ENCODE results near the gene CREB3.

Gene CREB3

GRCh38 chr9:35750256-35750531 lies 17.7 kb downstream of the CREB3 start:
- DNase-seq: no peak

DNA sequence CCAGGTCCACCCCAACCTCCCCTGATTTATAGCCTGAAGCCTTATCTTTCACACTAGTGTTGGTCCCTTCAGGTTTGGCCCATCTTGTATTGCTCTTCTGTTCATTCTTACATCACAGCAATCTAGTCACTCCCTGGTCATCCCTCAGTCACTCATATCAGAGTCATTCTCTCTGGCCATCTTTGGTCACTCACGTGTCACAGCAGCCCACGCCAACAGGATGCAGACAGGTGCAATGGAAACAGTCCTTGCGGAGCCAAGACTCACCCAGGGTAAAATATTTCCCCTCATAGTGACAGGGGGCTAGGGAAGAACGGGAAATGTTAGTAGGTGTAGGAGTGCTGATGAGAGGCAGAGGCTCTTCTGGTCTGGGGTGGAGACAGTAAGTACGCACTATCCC lies 21.0 kb downstream of the CREB3 start:
- no peak for DNase-seq

- no peak for DNase-seq
Observed at GRCh38 chr9:35754264-35754663, 21.8 kb downstream of the CREB3 start, which contains the start of gene MSMP. TSS of gene MSMP (minus strand) at chr9:35754276. CDS start at chr9:35754129, 147 bp downstream.

GRCh38 chr9:35755071-35755470 lies 22.6 kb downstream of the CREB3 start:
- DNase-seq: no peak

DNA sequence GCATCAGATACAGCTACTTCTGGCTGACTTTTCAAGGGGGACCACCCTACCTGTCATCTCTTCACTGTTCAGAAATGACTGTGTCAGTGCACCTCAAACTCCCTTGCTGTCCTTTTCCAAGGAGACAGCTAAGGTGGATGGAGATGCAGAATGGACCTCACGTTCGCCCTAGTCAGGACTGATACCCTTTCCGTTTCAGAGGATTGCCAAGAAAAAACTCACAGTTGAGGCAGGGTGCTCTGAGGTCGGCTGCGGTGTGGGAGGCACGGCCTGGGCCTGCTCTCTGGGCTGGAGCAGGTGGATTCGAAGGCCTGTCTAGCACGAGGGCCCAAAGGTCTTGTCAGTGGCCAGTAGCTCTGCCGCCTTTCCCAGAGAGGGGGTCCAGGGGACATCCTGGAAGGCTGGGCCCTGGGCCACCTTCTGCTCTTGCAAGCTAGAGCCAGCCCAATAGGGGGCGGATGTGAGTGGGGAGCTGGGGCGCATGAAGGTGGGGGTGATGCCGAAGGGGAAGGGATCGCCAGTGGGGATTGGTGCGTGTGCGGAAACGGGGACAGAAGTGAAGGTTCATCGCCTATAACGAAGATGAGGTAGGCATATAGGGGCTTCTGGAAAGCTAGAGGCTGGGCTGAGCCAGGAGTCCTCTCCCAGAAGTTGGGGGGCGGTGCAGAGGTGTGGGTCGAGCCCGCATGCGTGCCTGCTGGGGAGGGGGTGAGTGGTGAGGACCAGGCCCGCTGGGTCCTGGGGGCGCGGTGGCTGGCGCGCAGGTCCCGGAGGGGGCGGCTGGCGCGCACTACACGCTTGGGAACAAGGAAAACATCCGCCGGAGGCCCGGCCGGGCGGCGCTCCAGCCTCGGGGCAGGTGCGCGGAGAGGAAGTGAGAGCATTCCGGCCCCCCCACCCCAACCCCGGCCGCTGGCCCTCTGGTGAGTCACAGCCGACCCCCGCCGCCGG lies 24.1 kb downstream of the CREB3 start:
- DNase-seq: peak; percentile 52 to 56

- DNase-seq: peak in 1 of 2 experiments; percentile 6
Observed at GRCh38 chr9:35757226-35757891, 24.9 kb downstream of the CREB3 start.

GRCh38 chr9:35757892-35758275 lies 25.4 kb downstream of the CREB3 start:
- no peak for DNase-seq

DNA sequence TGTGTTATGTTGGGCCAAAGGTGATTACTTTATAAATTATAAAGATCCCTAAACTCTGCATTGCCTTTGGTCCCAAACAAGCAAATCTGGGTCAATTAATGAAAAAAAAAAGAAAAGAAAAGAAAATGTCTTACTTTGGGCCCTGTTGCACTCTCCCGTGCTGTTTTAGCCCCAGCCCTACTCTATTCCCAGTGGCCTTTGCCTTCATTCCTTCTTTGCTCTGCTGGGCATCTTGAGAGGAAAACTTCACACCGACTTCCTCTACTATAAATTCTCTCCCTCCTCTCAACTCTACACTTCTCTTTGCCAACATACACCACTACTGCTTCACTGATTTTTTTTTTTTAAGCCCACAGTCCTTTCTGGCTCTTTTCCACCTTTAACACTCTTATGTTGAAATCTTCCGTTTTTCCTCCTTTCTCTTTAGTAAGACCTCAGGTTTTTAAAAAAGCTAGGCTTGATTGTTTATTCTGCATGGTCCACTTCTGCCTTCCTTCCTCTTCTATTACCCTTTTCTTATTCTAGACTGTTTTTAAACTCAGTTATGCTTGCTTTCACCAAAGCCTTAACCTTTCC lies 26.1 kb downstream of the CREB3 start:
- peak; percentile 34 to 58 for DNase-seq

- DNase-seq: no peak
Observed at GRCh38 chr9:35759795-35760194, 27.3 kb downstream of the CREB3 start.

DNA sequence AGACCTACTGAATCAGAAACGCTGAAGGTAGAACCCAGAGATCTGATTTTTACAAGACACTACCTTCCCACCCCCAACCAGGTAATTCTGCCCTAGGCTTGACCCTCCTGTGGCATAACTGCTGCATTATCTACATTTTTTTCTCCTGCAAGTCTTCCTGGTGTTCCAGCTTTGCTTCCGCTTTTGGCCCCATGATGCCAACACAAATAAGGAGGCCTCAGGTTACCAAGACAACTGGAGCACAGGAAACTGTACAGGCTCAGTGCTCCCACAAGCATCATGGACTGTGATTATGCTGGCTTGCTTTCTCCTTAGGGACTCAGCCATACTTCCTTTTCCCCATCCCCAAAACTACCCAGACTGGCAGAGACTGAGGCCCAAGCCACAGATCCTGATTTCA lies 28.2 kb downstream of the CREB3 start:
- DNase-seq: no peak

- DNase-seq: no peak
Observed at GRCh38 chr9:35763181-35763580, 30.7 kb downstream of the CREB3 start.

DNA sequence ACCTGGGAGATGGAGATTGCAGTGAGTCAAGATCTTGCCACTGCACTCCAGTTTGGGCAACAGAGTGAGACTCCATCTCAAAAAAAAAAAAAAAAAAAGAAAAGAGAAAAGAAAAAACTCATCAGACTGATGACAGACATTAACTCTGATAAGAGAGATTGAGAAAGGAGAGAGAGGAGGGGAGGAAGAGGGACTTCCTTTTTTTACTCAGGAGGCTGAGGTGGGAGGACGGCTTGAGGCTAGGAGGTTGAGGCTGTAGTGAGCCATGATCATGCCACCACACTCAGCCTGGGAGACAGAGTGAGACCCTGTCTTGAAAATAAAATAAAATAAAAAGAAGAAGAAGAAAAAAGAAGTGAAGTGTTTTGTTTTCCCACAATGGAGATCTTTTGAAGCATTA lies 31.3 kb downstream of the CREB3 start:
- no peak for DNase-seq

DNA sequence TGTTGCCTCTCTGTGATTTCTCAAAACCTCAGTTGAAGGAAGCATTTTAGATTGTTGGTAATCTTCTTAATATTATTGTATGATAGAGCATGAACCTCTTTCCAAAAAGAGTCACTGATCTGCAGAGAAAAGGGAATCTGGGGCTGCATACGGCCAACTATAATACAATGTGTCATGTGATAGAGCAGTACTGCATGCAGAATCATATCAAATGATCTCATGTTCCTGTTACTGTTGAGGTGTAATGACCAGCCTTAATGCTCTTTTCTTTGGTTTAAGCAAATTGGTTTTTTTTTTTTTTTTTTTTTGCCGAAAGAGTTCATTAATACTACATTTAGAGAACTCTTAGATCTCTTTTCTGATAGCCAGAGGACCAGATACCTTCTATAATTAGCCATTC lies 34.5 kb downstream of the CREB3 start:
- no peak for DNase-seq

- no peak for DNase-seq
Observed at GRCh38 chr9:35767458-35767857, 35.0 kb downstream of the CREB3 start.

DNA sequence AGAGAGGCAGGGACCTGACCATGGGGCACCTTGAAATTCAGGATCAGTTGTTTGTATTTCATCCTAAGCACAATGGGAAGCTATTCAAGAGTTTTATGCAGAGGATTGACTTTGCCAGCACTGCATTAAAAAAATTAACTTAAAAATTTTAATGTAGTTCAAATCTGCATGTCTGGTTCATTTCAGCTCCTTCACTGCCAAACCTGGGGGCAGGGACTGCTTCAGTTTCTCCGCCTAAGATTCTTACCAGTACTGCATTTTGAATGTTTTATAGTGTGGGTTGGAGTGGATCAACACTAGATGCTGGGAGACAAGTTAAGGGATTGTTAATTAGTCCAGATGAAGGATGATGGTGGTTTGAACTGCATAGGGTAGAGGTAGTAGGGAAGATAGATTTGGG lies 37.3 kb downstream of the CREB3 start:
- no peak for DNase-seq

- DNase-seq: no peak
Observed at GRCh38 chr9:35771075-35771433, 38.6 kb downstream of the CREB3 start.

- no peak for DNase-seq
Observed at GRCh38 chr9:35771534-35771933, 39.1 kb downstream of the CREB3 start.

DNA sequence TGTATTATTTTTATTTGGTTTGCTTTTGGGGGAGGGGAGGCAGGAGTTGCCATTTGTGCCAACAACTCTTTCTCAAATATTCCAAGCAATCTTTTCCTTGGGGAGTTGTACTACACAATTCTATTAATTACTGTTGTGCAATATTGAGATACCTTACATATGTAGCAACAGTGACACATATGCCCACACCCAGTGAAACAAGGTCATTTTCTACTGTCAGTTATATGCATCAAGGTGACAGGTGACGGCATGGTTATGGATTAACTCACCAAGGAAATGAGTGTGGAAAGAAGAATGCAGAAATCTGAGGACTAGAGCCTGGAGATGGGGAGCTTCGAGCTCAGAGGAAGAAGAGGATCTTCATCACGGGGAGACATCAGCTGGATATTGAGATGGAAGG lies 39.5 kb downstream of the CREB3 start:
- no peak for DNase-seq

DNA sequence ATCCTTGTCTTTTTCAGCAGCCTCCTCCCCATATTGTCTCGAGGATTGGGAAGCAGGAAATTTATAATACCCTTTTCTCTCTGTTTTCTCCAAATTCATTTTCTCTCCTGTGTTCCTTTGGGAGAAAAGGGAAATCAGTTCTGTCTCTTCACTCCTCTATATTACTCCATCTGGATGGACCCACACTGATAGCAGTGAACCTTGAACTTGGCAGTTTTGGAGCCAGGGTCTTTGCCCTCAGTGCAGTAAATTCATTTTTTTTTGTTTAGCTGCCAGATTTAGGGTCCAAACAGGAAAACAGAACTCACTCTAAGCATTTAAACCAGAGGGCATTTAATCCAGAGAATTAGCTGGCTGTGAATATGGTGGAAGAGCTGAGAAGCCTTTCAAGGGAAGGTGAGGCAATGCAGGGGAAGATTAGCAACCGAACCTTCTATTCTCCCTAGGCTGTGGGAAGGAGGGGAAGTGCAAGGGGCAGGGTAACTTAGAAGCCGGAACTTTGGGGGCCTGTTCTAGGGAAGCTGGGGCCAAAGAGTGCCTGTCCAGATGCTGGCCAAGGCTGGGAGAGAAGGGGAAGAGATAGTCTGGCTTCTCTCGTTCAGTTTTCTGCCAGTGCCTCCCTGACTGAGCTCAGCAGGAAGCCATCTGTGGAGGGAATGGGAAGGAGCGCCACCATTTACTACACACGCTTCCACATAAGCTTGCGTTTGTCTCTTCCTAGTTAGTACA lies 42.6 kb downstream of the CREB3 start:
- no peak for DNase-seq

DNA sequence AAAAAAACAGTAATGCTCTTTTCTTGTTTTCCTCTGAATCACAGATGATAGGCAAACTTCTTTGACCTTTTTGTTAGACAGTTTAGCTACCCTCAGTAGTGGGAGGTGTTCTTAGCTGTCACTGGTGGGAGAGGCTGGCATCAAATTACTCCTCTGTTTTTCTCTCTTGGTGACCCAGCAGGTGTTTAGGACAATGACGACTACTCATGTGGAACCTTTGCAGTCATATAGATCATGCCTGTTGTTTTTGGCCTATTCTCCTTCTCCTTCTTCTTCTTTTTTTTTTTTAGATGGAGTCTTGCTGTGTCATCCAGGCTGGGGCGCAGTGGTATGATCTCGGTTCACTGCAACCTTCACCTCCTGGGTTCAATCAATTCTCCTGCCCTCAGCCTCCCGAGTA lies 43.6 kb downstream of the CREB3 start:
- DNase-seq: no peak

- no peak for DNase-seq
Observed at GRCh38 chr9:35778496-35778895, 46.0 kb downstream of the CREB3 start.

GRCh38 chr9:35781066-35781465 lies 48.6 kb downstream of the CREB3 start:
- DNase-seq: no peak

DNA sequence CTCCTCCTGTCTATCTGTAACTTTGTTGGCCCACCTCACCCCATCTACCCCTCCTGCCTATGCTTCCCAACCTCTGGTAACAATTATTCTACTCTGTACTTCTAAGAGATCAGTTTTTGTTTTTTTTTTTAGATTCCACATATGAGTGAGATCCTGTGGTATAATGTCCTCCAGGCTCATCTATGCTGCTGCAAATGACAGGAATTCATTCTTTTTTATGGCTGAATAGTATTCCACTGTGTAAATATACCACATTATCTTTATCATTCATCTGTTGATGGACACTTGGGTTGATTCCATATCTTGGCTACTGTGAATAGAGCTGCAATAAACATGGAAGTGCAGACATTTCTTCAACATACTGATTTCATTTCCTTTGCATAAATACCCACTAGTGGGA lies 51.0 kb downstream of the CREB3 start:
- no peak for DNase-seq

Data from AML-193 (cell line).